Measurements from ENCODE around the gene PDCD7. TPM values are rescaled to one million over a fixed set of nuclear protein-coding genes. Genes with fewer than 3 reads are reported as not detected.

PDCD7 gene
- total RNA-seq, 1 experiment from 2014 or later, result 23.5 TPM

- ChIA-PET POLR2A (no interaction called here), CTCF (no interaction called here)
- no peak for ATAC-seq
- no peak for DNase-seq (ENCODE audit: low spot score)
- H3K4me3 Mint-ChIP-seq, result no peak overlapping the region
- H3K27me3 Mint-ChIP-seq (ENCODE audit: low read depth), result no peaks in the 10 kb centered on the region
- H3K36me3 Mint-ChIP-seq, result peaks cover 40% of the 10 kb centered on the region
- H3K9me3 Mint-ChIP-seq, result no peaks in the 10 kb centered on the region
- no peak for TF ChIP-seq E2F1 (CRISPR knock-in tag; IDR thresholded peaks at IDR 0.05)
- no peak for TF ChIP-seq ZNF512 (CRISPR knock-in tag; IDR thresholded peaks at IDR 0.05; ENCODE audit: borderline replicate concordance)
- no peak for TF ChIP-seq ZNF281 (CRISPR knock-in tag; IDR thresholded peaks at IDR 0.05)
- no peak for TF ChIP-seq ERG (CRISPR knock-in tag; IDR thresholded peaks at IDR 0.05)
- no peak for TF ChIP-seq E2F4 (CRISPR knock-in tag; IDR thresholded peaks at IDR 0.05; ENCODE audit: borderline replicate concordance, low read depth)
- TF ChIP-seq FOXJ3 (CRISPR knock-in tag; IDR thresholded peaks at IDR 0.05; ENCODE audit: borderline replicate concordance), result no peak
- TF ChIP-seq TCF7 (CRISPR knock-in tag; IDR thresholded peaks at IDR 0.05; ENCODE audit: low read depth), result no peak
- no peak for TF ChIP-seq IRF2 (CRISPR knock-in tag; IDR thresholded peaks at IDR 0.05; ENCODE audit: borderline replicate concordance, low read depth)
- no peak for TF ChIP-seq ELF4 (CRISPR knock-in tag; IDR thresholded peaks at IDR 0.05; ENCODE audit: low read depth)
- no peak overlapping the region for H3K27ac Mint-ChIP-seq
- no peaks in the 10 kb centered on the region for H3K4me1 Mint-ChIP-seq
Measured at GRCh38 chr15:65156692-65157091, 23.1 kb upstream of the PDCD7 start.

- Mint-ChIP-seq H3K27ac (no peak overlapping the region), H3K4me3 (no peak overlapping the region), H3K9me3 (no peaks in the 10 kb centered on the region), H3K4me1 (no peaks in the 10 kb centered on the region), H3K27me3 (ENCODE audit: low read depth) (no peaks in the 10 kb centered on the region), H3K36me3 (peaks cover 50% of the 10 kb centered on the region)
- CTCF ChIA-PET, result no interaction called here
- POLR2A ChIA-PET, result no interaction called here
- DNase-seq (ENCODE audit: low spot score) (no peak), ATAC-seq (no peak)
- no peak for TF ChIP-seq MXD4 (CRISPR knock-in tag; IDR thresholded peaks at IDR 0.05; ENCODE audit: borderline replicate concordance)
- no peak for TF ChIP-seq CREM (CRISPR knock-in tag; IDR thresholded peaks at IDR 0.05)
- TF ChIP-seq IRF1 (CRISPR knock-in tag; IDR thresholded peaks at IDR 0.05), result no peak
- no peak for TF ChIP-seq ERG (CRISPR knock-in tag; IDR thresholded peaks at IDR 0.05)
- no peak for TF ChIP-seq STAT6 (CRISPR knock-in tag; conservative IDR thresholded peaks at IDR 0.05; ENCODE audit: low read depth)
- no peak for TF ChIP-seq ZNF671 (CRISPR knock-in tag; IDR thresholded peaks at IDR 0.05)
- no peak for TF ChIP-seq PREB (CRISPR knock-in tag; IDR thresholded peaks at IDR 0.05; ENCODE audit: borderline replicate concordance)
- TF ChIP-seq HMGXB4 (CRISPR knock-in tag; IDR thresholded peaks at IDR 0.05), result no peak
- no peak for TF ChIP-seq ATF1 (CRISPR knock-in tag; IDR thresholded peaks at IDR 0.05)
- TF ChIP-seq RELA (CRISPR knock-in tag; IDR thresholded peaks at IDR 0.05; ENCODE audit: borderline replicate concordance), result no peak
Measured at GRCh38 chr15:65154720-65155119, 21.1 kb upstream of the PDCD7 start.
